Measurements from ENCODE around the gene MSANTD2.

Gene MSANTD2

GRCh38 chr11:124751391-124751740 is 48.8 kb downstream of the MSANTD2 start:
- H3K4me3 ChIP-seq (ENCODE audit: low read depth, low read length) = no peak overlapping the region
- POLR2A ChIA-PET = no interaction called here
- CTCF ChIA-PET = interaction anchor here (1.4 to 4.0 kb wide), 4 partner anchors 11 to 107 kb away, joined by 4 to 30 read pairs (median 8); partner anchors contain the start of genes ESAM and NRGN
- no peak for DNase-seq (ENCODE audit: low read depth, low spot score)
- TF ChIP-seq CTCF (IDR thresholded peaks at IDR 0.05; ENCODE audit: insufficient read depth, low read length, missing control alignments) = no peak

DNA sequence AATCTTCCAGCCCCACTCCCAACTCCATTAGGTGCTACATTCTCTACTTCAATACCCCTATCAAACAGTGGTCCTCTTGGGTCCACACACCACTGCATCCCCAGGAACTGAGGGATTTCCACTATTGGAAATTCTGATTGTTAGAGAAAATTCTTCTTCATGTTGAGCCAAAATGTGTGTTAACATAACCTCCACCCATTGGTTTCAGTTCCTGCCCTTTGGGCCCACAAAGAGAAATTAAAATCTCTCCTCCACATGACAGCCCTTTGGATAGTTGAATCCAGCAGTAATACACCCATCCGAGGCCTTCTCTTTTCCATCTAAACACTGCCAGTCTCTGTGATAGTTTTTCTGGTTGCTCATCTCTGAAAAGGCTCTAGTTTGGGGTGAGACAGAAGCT is 50.3 kb downstream of the MSANTD2 start:
- ChIA-PET POLR2A (no interaction called here), CTCF (interaction anchor here (1.3 to 4.0 kb wide), 3 partner anchors 9 to 87 kb away, joined by 4 to 30 read pairs (median 11); partner anchors contain the start of genes ESAM and NRGN)

DNA sequence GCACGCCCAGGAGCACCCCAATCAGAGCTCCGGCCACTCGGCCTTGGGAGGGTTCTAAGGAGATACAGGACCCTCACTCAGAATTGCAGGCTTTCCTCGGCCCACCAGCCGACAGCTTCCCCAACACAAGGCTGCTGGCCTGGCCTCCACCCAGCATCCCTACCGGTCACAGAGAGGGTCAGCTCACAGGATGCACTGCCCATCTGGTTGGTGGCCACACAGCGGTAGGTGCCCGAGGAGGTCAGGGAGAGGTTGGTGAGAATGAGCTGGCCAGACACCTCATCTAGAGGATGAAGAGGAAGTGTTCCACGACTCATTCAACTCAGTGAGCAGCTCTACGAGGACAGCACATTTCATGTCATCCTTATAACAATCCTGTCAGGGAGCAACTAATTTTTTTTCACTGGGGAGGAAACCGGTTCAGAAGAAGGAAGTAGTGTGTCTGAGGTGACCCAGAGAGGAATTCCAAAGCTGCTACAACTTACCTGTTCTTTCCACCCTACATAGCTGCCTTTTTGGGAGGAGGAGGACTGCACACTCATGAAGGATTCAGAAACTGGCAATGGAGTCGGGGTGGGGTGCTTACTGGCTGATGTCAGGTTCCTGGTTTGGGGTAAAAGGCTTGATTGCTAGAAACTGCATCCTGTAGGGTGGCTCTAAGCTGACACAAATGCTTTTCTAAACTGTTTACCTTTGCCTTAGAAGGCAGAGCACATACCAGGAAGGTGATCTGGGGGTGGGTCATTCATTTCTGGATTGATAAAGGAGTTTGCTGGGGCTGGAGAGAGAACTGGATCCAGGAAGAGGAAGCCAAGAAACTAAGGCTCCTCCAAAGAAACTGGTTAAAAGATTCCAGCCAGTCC is 51.5 kb downstream of the MSANTD2 start:
- ChIA-PET CTCF (interaction anchor here (1.2 to 7.3 kb wide), 7 partner anchors 9 to 89 kb away, joined by 4 to 50 read pairs (median 6); partner anchors contain the start of genes ESAM and NRGN), POLR2A (no interaction called here)
- TF ChIP-seq CTCF (IDR thresholded peaks at IDR 0.05; ENCODE audit: insufficient read depth, low read length, missing control alignments) = no peak
- H3K4me3 ChIP-seq (ENCODE audit: low read depth, low read length) = no peak overlapping the region
- no peak for DNase-seq (ENCODE audit: low read depth, low spot score)

More for the DNA sequence above, 50.3 kb downstream of the MSANTD2 start:
- H3K4me3 ChIP-seq (ENCODE audit: low read depth, low read length) = no peak overlapping the region
- DNase-seq (ENCODE audit: low read depth, low spot score) = no peak
- no peak for TF ChIP-seq CTCF (IDR thresholded peaks at IDR 0.05; ENCODE audit: insufficient read depth, low read length, missing control alignments)

DNA sequence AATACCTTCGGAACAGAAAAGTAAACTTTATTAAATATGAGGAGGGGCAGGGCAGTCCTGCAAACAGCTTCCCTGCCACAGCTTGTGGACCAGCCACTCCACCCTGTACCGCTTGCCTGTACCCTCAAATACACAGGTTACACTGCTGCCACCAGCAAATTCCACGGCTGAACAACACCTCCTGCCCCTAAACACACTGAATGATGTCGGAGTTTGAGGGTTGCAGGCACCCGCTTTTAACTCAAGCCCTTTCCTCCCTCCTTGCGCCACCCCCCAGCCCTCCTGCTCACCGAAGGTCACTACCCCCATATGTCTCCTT is 52.1 kb downstream of the MSANTD2 start:
- no peak for DNase-seq (ENCODE audit: low read depth, low spot score)
- TF ChIP-seq CTCF (IDR thresholded peaks at IDR 0.05; ENCODE audit: insufficient read depth, low read length, missing control alignments) = no peak
- ChIA-PET CTCF (interaction anchor here (0.9 to 7.3 kb wide), 7 partner anchors 8 to 89 kb away, joined by 4 to 50 read pairs (median 6); partner anchors contain the start of genes ESAM, NRGN, SIAE and SPA17), POLR2A (no interaction called here)
- H3K4me3 ChIP-seq (ENCODE audit: low read depth, low read length) = no peak overlapping the region

GRCh38 chr11:124747406-124748099 is 52.7 kb downstream of the MSANTD2 start:
- no peak for DNase-seq (ENCODE audit: low read depth, low spot score)
- ChIA-PET CTCF (interaction anchor here (0.6 to 7.3 kb wide), 9 partner anchors 12 to 195 kb away, joined by 3 to 50 read pairs (median 6); partner anchors contain the start of genes ESAM, SIAE and SPA17), POLR2A (no interaction called here)
- H3K4me3 ChIP-seq (ENCODE audit: low read depth, low read length) = no peak overlapping the region
- no peak for TF ChIP-seq CTCF (IDR thresholded peaks at IDR 0.05; ENCODE audit: insufficient read depth, low read length, missing control alignments)

All from AG04449 (cell line).